HG03575 (cell line): ENCODE measurements around the gene TSPAN3.

ENCODE experiments used
- ATAC-seq: cut with Tn5 transposase; IDR thresholded peaks from one replicate; pipeline ENCODE4 v1.9.1; 2021; ENCODE audit not compliant: unreplicated experiment, insufficient number of reproducible peaks, low FRiP score; ENCODE audit errors: extremely low read depth

The TSPAN3 gene

GRCh38 chr15:77091097-77091496 is 20.2 kb upstream of the TSPAN3 start:
- no peak for ATAC-seq

GRCh38 chr15:77087213-77087612 is 16.3 kb upstream of the TSPAN3 start:
- no peak for ATAC-seq

GRCh38 chr15:77085297-77085696 is 14.4 kb upstream of the TSPAN3 start:
- ATAC-seq = no peak

GRCh38 chr15:77084436-77084835 is 13.5 kb upstream of the TSPAN3 start:
- no peak for ATAC-seq

GRCh38 chr15:77083381-77084160 is 12.7 kb upstream of the TSPAN3 start:
- no peak for ATAC-seq

GRCh38 chr15:77081971-77082370 is 11.1 kb upstream of the TSPAN3 start:
- ATAC-seq = no peak

GRCh38 chr15:77076323-77076915 is 5.5 kb upstream of the TSPAN3 start:
- no peak for ATAC-seq

GRCh38 chr15:77075528-77075927 is 4.6 kb upstream of the TSPAN3 start:
- no peak for ATAC-seq

- ATAC-seq = no peak
Observed at GRCh38 chr15:77074350-77074749, 3.4 kb upstream of the TSPAN3 start.

GRCh38 chr15:77071305-77072223 is 655 bp upstream of the TSPAN3 start:
- no peak for ATAC-seq

GRCh38 chr15:77070180-77070494 is 772 bp downstream of the TSPAN3 start:
- no peak for ATAC-seq

- no peak for ATAC-seq
Observed at GRCh38 chr15:77069521-77070121, 1.3 kb downstream of the TSPAN3 start.

- no peak for ATAC-seq
Observed at GRCh38 chr15:77068633-77069032, 2.3 kb downstream of the TSPAN3 start.

- no peak for ATAC-seq
Observed at GRCh38 chr15:77067691-77068367, 3.1 kb downstream of the TSPAN3 start.

GRCh38 chr15:77066971-77067690 is 3.8 kb downstream of the TSPAN3 start:
- ATAC-seq = no peak

- ATAC-seq = no peak
Observed at GRCh38 chr15:77064539-77065308, 6.2 kb downstream of the TSPAN3 start.

GRCh38 chr15:77064063-77064462 is 6.8 kb downstream of the TSPAN3 start:
- no peak for ATAC-seq

- no peak for ATAC-seq
Observed at GRCh38 chr15:77063249-77063648, 7.7 kb downstream of the TSPAN3 start.
